CD4-positive, alpha-beta T cell treated with Interleukin-15 for 4 hours (primary cell): ENCODE measurements around the gene LSM3.

Experiments
- DNase-seq: peaks from one replicate; pipeline ENCODE4 v3.0.0-alpha.2; 2020; ENCODE audit warnings: low spot score

Gene LSM3

DNA sequence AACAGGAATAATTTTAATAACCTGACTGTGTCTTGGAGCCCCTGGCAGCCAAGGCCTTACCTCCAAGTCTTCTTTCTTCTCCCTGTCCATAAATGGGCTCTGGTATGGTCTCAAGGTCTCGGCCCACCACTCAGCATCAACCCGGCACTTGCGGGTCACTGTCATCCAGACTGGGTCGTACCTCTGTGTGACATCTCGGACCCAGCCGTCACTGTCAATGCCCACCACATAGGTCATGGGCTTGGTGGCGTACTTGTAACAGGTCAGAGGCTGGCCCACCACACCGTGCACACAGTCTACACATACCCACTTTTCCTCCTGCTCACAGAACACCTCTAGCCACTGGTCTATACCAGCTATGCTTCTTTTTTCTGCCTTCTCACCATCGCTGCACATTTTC lies 20.7 kb upstream of the LSM3 start:
- DNase-seq = no peak

DNA sequence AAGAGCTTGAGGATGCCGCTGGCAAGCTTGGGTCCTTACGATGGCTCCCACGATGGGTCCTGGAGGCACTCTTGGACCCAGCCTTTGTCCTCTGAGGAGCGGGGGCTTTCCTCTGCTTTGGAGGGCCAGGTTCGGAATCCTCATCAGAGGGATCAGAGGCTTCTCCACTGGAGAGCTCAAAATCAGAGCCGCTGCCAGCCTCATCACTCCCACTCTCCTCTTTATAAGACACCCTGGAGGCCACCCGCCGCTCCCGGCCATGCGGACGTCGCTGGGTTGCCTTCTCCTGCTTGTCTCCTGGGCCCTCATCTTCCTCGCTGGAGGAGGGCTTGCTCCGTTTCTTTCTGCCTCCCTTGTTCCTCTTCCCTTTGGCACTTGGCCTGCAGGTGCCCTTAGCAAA lies 20.2 kb upstream of the LSM3 start:
- DNase-seq = no peak

DNA sequence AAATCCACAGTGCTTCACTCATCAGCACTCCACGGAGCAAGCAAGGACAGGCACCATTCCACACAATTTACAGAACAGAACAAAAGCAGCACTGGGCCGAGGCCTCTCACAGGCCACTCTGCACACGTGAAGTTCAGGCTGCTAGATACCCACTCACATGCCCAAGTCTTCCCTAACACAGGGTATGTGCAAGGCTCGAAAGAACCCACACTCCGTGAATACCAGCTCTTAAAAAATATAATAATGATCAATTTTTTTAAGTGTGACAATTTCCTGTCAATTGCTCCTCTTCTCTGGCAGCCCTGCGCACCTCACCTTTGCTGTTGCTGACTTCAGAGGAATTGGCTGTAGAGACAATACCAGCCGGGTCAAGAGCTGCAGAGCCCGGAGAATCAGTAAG lies 19.2 kb upstream of the LSM3 start:
- no peak for DNase-seq

DNA sequence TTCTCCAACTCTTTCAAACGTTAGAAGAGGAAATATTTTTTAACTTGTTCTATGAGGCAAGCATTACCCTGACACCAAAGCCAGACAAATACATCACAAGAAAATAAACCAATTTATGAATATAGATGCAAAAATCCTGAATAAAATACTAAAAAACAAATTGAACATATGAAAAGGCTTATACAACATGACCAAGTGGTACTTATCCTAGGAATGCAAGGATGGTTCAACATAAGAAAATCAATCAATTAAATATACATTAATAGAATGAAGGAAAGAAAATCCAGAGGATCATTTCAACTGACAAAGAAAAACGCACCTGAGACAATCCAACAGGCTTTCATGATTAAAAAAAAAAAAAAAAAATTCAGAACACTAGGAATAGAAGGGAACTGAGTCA lies 17.3 kb upstream of the LSM3 start:
- DNase-seq = no peak

DNA sequence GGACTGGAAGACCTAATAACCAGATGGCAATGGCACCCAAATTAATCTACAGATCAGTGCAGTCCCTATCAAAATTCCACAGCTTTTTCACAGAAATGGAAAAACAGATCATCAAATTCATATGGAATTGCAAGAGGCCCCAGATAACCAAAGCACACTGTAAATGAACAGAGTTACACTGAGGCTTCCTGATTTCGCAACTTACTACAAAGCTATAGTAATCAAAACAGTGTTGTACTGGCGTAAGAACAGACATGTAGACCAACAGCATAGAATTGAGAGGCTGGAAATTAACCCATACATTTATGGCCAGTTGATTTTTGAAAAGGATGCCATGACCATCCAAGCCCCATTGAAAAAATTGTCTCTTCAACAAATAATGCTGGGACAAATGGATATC lies 16.4 kb upstream of the LSM3 start:
- no peak for DNase-seq

DNA sequence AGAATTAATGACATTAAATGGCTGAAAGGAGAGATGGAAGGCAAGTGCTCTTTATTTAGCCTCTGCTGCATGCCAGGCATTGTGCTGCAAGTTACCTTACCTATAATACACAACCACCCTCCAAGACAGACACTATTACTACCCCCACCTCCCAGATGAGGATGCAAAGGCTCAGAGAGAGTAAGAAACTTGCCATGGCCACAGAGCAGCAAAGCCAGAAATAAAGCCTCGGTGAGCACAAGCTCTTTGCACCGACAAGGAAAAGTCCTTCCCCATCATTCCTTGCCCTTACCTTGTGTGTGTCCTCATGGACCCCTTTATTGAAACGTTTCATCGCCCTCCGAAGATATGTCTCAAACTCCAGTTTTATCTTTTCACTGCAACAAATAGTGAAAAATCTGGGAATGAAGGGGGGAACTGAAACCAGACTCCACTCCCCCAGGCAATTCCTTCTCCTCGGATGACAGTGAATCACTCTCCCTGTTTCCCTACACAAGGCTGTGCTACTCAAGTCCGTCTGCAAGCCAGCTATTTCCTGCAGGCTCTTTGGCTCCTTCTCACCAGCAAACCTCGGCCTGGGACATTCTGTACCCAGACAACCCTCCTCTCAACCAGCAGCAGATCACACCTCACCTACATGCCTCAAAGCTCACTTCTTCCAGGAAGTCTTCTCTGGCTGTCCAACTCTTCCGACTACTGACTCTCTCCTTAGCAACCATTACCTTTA lies 11.6 kb upstream of the LSM3 start:
- no peak for DNase-seq

DNA sequence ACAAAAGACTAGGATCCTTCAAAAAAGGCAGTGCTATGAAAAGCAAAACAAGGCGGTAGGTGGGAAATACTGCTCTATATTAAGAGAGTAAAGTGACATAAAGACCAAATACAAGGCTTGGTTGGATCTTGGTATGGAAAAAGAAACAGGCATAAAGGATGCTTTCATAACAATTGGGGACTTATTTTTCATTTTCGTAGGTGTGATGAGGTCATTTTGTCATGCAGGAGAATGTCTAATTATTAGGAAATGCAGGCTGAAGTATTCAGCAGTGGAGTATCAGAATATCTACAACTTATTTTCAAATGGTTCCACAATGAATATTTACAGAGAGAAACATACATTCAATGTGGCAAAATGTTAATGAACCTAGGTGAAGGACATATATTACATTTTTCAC lies 9.2 kb upstream of the LSM3 start:
- no peak for DNase-seq

DNA sequence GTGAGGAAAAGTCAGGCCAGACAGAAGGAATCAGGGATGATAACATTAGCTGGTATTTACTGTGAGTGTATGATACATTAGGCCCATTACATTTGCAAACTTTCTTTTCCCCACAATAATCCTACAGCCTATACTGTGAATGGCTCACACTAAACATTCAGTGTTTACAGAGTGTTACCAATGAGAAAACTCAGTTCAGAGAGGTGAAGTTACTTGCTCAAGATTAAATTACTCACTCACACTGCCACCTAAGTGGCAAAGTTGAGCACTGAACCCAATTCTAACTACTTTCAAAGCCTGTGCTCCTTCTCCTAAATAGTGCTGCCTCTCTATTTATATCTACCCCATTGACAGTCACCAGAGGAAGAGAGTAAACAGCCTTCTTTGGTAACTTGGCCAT lies 8.7 kb upstream of the LSM3 start:
- no peak for DNase-seq

DNA sequence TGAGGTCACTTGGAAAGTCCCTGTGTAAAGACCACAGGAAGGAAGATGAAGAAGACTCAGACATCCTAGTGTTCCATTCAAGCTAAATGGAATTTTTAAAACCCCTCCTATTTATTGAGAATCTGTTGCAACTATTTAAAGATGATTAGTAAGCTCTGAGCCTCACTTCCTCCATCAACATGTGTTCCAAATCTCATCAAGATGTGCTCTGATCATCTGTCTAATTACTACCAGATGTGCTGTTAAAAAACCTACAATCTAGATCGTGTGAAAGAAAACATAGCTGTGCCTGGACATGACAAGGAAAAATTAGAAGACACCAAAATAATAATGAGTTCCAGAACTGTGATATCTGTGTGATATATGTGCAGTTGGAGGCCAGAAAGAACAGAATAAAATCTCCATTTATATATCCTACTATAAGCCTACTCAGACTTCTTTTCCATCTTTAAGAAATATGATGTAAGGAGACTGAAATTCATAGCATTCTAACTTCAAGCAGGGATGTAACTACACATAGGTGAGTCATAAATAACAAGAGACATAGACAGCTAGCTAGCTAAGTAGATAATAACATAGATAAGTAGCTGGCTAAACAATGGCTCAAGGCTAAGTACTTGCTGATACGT lies 8.0 kb upstream of the LSM3 start:
- no peak for DNase-seq

DNA sequence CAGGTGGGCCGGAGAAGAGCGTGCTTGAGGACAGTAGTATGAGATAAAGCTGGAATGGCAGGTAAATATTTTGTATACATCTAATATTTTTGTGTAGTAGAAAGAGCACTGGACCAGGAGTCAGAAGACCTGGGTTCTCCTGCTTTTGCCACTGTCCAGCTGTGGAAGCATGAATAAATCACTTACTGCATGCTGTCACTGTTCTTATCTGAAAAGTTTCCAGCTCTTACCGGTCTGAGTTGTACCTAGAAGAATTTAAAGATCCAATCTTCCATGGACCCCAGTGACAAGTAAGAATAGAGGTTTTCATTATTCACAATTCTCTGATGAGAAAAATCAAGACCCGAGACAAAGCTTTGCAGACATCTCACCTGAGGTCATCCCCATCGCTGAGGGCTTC lies 6.1 kb upstream of the LSM3 start:
- DNase-seq = no peak

DNA sequence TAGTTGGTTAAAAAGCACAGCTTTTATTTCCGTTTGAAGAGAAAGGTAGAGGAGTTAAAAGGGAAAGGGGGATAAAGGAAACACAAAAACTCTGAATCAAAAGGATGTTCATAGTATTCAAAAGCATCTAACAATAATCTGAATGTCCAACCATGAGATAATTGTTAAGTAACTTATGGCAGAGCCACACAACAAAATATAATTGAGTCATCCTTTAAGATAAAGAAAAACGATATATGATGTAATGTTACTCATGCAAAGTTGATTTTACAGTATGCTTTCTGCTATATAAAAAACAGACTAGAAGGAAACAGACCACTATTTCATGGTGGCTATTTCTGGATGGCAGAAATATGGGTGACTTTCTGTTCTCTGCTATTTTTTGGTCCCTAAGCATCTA lies 4.1 kb upstream of the LSM3 start:
- no peak for DNase-seq

DNA sequence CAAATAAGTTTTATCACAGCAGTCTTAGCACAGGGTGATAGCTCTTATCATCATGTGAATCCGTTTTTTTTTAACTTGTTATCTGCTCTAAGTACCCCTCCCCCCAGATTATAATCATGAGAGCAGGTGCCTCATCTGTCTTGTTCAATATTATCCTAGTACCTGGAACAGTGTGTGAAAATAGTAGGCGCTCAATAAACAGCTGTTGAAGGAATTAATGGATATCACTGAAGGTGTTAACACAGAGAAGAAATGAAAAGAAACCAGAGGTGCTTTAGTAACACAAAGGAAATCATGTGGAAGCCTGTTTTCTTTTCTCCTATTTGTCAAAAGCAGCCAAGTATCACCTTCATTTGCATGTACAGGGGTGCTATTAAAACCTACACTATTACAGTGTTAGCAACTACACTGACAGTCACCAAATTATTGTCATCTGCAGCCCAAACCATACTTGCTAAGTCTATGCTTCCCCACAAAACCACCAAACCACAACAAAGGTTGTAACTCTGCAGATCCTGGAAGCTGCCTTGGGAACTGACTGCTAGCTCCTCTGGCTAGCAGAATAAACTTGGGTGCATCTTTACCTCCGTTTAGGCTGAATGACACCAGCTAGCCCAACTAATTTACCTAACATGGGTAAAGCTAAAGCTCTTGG lies 3.1 kb upstream of the LSM3 start:
- peak; percentile 85 for DNase-seq

DNA sequence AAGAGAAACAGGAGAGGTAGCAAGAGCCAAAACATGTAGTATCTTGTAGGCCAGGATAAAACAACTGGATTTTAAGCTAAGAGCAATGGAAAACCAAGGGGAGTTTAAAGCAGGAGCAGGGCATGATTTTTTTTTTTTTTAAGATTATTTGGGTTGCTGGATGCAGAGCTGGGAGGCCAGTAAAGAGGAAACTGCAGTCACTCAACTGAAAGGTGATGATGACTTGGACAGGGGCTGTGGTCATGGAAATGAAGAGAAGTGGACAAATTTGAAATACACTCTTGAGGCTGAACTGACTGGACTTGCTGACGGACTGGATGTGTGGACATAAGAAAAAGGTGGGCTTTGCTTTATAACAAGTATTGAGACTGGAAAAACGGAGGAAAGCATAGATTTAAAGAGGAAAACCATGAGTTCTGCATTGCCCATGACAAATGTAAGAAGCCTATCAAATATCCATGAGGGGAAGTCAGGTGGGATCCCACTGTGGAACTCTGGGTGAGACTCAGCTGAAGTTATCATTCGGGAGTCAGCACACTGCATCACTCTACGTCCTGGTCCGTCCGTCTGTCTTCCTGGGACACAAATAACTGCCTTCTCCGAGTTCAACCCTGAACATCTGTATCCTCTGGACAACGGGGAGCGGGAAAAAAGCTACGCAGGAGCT lies 904 bp upstream of the LSM3 start:
- DNase-seq = no peak

DNA sequence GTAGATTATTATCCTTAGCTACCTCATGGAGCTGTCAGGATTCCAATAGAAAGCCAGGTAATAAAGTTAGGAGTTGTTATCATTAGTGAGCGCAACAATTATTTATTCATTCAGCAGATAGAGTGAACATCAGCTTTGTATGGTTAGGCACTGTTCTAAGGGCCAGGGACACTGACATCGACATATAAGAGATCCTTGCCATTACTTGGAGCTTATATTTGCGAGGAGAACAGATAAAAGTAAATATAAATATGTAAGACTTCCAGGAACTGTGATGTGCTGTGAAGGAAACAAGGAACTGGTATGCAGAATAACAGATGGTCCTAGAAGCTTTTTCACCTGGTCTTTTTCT lies 473 bp downstream of the LSM3 start:
- no peak for DNase-seq

DNA sequence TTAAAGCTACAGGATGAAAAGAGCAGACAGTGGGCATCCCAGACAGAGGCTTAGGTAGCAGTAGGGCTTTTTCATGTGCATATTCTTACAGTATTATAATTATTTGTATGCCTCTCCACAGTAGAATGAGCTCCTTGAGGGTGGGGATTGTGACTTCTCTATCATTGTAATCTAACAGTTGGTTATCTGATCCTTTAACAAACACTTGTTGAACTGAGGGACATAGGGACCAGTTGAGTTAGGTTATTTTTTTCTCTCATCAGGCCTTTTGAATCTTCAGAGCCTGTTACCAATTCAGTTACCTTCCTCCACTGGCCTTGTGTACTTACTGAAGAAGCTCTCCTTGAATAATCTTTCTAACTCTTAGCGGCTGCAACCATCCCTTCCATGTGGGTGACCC lies 1.2 kb downstream of the LSM3 start:
- DNase-seq = no peak

DNA sequence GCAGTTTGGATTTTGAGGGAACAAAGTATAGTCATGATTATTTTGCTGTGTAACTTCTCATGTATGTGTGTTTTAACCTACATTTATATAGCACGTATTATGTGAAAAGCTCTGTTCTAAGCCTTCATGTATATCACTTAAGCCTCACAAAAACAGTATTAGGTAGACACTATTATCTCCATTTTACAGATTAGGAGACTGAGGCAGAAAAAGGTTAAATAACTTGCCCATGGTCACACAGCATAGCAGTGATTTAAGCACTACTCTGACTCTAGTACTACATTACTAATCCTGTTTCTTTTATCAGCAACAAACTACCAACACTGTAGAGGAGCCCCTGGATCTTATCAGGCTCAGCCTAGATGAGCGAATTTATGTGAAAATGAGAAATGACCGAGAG lies 2.6 kb downstream of the LSM3 start:
- DNase-seq = no peak

DNA sequence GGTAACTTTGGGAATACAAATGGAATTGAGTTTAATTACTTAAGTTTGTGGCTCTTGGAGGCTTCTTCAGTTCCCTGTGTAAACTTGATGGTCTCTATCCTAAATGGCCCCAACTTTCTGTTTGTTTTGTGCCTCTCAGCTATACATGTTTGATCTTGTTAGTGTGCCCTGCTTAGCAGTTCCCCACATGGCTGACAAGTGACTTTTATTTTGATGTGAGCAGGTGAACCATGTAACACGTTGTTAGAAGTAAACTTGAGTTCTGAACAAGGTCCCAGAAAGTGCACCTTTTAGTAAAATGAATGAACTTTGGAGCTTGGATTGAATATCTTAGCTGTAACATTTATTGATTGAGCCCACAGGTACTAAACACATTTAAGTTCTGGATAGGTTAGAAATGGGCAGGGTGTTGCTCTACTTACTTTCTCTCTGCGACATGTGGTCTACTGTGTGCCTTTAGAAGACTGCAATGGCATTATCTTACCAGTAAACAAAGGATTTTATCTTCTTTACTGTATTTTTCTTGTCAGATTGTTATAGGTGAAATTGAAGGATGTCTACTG lies 4.5 kb downstream of the LSM3 start:
- no peak for DNase-seq

DNA sequence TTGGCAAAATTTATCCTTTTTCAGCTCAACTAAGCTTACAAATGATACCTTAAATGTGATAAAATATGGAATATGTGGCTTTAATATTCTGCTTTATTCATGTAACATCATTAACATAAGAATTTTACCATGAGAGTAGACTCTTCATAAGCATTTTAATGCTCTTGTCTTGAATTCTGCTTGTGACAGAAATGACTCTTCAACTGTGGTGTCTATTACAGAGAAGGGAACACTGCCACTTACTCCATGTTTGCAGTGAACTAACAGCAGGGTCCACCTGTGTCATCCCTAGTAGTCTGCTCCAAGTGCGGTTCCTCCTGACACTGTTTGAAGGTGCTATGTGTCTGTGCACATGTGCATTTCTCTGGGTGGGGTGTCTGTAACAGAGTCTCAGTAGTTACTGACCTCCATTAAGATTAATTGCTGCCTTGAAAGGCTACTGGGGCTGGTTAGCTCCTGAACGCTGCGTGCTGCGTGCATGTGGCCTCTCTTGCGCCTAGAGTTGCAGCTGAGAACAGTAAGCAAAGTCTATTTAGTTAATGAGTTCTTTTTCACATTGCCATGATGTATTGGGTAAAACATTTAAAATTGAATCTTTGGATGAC lies 8.3 kb downstream of the LSM3 start:
- no peak for DNase-seq

DNA sequence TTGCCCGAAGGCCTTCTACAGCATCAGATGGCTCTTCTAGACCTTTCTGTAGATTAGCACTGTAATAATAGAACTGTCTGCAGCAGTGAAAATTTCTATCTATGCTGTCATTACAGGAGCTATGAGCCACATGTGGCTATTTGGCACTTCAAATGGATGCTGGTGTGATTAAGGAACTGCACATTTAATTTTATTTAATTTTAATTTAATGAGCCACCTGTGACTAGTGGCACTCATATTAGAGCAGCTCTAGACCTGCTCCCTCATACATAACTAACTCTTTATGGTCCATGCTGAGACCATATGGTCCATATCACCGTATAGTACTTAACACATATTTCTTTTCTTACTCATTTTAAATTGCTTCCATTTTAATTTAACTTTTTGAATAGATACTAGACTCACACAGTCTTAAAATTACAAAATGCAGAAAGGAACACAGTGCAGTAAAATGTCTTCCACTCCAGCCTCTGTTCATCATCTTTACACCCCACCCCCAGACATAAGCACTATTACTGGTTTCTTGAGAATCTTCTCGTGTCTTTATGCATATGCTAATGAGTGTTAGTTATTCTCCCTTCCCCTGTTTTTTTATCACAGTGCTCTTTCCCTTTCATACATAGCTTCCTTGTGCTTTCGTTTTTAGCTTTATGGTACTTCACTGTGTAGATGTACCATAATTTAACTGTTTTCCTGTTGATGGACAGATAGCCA lies 9.6 kb downstream of the LSM3 start:
- no peak for DNase-seq

DNA sequence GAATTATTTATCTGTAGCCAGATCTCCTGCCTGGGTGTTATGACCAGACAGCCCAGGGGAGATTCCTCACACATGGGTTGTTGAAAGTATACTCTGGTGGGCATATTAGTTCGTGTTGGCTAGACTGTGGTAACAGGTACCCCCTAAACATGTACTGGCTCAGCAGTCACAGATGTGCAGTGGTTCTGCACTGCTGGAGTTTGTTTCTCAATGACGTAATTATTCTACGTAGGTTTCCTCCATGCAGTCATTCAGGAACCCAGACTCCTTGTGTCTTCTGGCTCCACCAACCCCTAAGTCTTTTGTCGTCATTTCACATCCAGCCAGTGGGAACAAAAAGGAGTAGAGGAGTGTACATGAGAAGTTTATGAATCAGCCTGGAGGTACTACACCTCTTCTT lies 16.2 kb downstream of the LSM3 start:
- no peak for DNase-seq

DNA sequence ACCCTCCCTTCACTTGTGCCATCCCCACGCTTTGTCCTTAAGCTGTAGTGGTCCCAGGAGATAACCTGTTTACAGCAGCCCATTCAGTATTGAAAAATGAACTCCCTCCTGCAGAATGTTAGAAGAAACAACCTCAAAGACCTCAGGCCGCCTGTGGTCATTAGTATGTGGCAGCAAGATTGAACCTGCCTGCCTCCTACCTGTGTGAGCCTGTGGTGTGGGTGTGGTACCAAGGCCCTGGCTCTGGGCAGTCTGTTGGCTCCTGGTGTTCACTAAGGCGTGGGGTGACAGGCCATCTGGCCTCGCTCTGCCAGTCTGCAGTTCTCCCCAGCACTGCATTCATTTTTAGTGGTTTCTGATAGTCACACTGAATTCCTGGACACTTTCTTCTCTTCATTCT lies 21.0 kb downstream of the LSM3 start:
- DNase-seq = no peak

DNA sequence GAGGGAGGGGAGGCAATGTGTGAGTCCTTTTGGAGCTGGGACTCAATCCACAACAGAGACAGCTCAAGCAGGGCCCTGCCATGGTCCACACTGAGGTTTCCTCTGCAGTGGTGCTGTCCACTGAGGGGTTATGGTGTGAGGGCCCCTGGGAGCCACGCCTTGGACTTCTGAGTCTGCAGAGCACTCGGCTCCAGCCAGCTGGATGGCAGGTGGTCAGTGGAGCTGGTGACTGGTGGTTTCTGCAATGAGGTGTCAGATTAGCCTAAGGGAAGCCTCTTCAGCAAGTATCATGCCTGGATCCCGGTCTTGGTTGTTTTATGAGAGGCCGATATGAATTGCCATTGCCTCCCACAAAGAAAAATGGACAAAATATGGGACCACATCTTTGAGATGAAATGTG lies 21.7 kb downstream of the LSM3 start:
- no peak for DNase-seq
